Stimulated activated naive CD4-positive, alpha-beta T cell (primary cell): ENCODE measurements around the gene COL9A1.
A peak's percentile ranks its signal among the peaks of the same experiment; 100 is the strongest.
"Not testable (repeated sequence)": the region's sequence is repeated elsewhere in the genome, so short reads cannot be mapped to it uniquely, and the experiment has no call there.

Experiments
- DNase-seq, 6 experiments: peaks; one replicate each; lab custom pipeline; 2025; lab: John Stamatoyannopoulos, UW

COL9A1 gene

GRCh38 chr6:70303034-70303525 is at the start of gene COL9A1:
TSS of gene COL9A1 (minus strand) at chr6:70303084. CDS start at chr6:70302924, 160 bp downstream.
- no peak for DNase-seq

GRCh38 chr6:70351461-70351860 is 48.6 kb upstream of the COL9A1 start:
- DNase-seq, result no peak

- DNase-seq, result no peak
These were observed 42.7 kb upstream of the COL9A1 start for GRCh38 chr6:70345619-70346018.

- DNase-seq, result no peak
These were observed 40.4 kb upstream of the COL9A1 start for GRCh38 chr6:70343313-70343712.

- not testable (repeated sequence) for DNase-seq
These were observed 36.9 kb upstream of the COL9A1 start for GRCh38 chr6:70339810-70340209.

- DNase-seq, result no peak
These were observed 35.9 kb upstream of the COL9A1 start for GRCh38 chr6:70338775-70339174.

- DNase-seq, result no peak
These were observed 34.8 kb upstream of the COL9A1 start for GRCh38 chr6:70337743-70338105.

GRCh38 chr6:70336996-70337742 is 34.3 kb upstream of the COL9A1 start:
- DNase-seq, result no peak

- no peak for DNase-seq
These were observed 24.2 kb upstream of the COL9A1 start for GRCh38 chr6:70327036-70327435.

- no peak for DNase-seq
These were observed 22.1 kb upstream of the COL9A1 start for GRCh38 chr6:70325009-70325408.

GRCh38 chr6:70317799-70318198 is 14.9 kb upstream of the COL9A1 start:
- not testable (repeated sequence) for DNase-seq

GRCh38 chr6:70315079-70315751 is 12.3 kb upstream of the COL9A1 start:
- no peak for DNase-seq

- no peak for DNase-seq
These were observed 11.4 kb upstream of the COL9A1 start for GRCh38 chr6:70314296-70314695.

GRCh38 chr6:70312165-70312745 is 9.4 kb upstream of the COL9A1 start:
- DNase-seq, result no peak

GRCh38 chr6:70310063-70310694 is 7.3 kb upstream of the COL9A1 start:
- DNase-seq, result peak in 2 of 6 experiments; percentile 7 to 10

- no peak for DNase-seq
These were observed 6.4 kb upstream of the COL9A1 start for GRCh38 chr6:70309243-70309642.

GRCh38 chr6:70308142-70308541 is 5.3 kb upstream of the COL9A1 start:
- DNase-seq, result not testable (repeated sequence)

- no peak for DNase-seq
These were observed 4.1 kb upstream of the COL9A1 start for GRCh38 chr6:70307008-70307407.

- no peak for DNase-seq
These were observed 1.7 kb upstream of the COL9A1 start for GRCh38 chr6:70304616-70305015.

GRCh38 chr6:70299456-70299855 is 3.4 kb downstream of the COL9A1 start:
- DNase-seq, result no peak

- DNase-seq, result no peak
These were observed 4.8 kb downstream of the COL9A1 start for GRCh38 chr6:70298068-70298467.

GRCh38 chr6:70292193-70292592 is 10.7 kb downstream of the COL9A1 start:
- no peak for DNase-seq

- no peak for DNase-seq
These were observed 13.6 kb downstream of the COL9A1 start for GRCh38 chr6:70289299-70289698.
